MG63 (cell line): ENCODE results near the gene RNF133. TPM values are rescaled to one million over a fixed set of nuclear protein-coding genes. Genes with fewer than 3 reads are reported as not detected.

ENCODE experiments used
- DNase-seq: peaks from one replicate; pipeline ENCODE4 v3.0.0-alpha.2; 2020
- H3K27me3 ChIP-seq: fragments of 250-450 bp; sonication (Bioruptor Pico); 2 replicates; pipeline ENCODE4 v1.5.1; 2020; ENCODE audit warnings: mild to moderate bottlenecking, moderate library complexity
- H3K36me3 ChIP-seq: fragments of 250-450 bp; sonication (Bioruptor Pico); 2 replicates; pipeline ENCODE4 v1.5.1; 2020; ENCODE audit warnings: mild to moderate bottlenecking, moderate library complexity
- H3K4me3 ChIP-seq: fragments of 250-450 bp; sonication (Bioruptor Pico); 2 replicates; pipeline ENCODE4 v1.5.1; 2020; ENCODE audit warnings: mild to moderate bottlenecking, moderate library complexity
- H3K9me3 ChIP-seq: fragments of 250-450 bp; sonication (Bioruptor Pico); 2 replicates; pipeline ENCODE4 v1.5.1; 2020; ENCODE audit warnings: mild to moderate bottlenecking, moderate library complexity
- total RNA-seq: library from RNA; depleted of rRNA; stranded (reverse); fragments of >200 nt; shearing (Covaris generic); gene quantifications from 2 replicates; pipeline ENCODE4 v1.2.3, GENCODE V29; 2014; ENCODE audit warnings: low replicate concordance; rRNA removed

Gene RNF133
- not detected in 2 replicates for total RNA-seq

GRCh38 chr7:122699017-122699416 lies at the start of gene RNF133:
Gene RNF133, minus strand, starts transcription at chr7:122699117. Its CDS starts 199 bp downstream, at chr7:122698918.
- no peaks in the 10 kb centered on the region for H3K9me3 ChIP-seq
- H3K36me3 ChIP-seq, result no peaks in the 10 kb centered on the region
- no peak within 1 kb of the TSS for H3K4me3 ChIP-seq
- H3K27me3 ChIP-seq, result no peaks in the 10 kb centered on the region
- DNase-seq, result no peak

GRCh38 chr7:122748195-122748594 lies 49.3 kb upstream of the RNF133 start:
- DNase-seq, result no peak
- Histone ChIP-seq H3K4me3 (no peak overlapping the region), H3K27me3 (no peaks in the 10 kb centered on the region), H3K36me3 (no peaks in the 10 kb centered on the region), H3K9me3 (no peaks in the 10 kb centered on the region)

GRCh38 chr7:122746948-122747347 lies 48.0 kb upstream of the RNF133 start:
- Histone ChIP-seq H3K9me3 (no peaks in the 10 kb centered on the region), H3K36me3 (no peaks in the 10 kb centered on the region), H3K27me3 (no peaks in the 10 kb centered on the region), H3K4me3 (no peak overlapping the region)
- no peak for DNase-seq

GRCh38 chr7:122743211-122743610 lies 44.3 kb upstream of the RNF133 start:
- DNase-seq, result no peak
- no peaks in the 10 kb centered on the region for H3K27me3 ChIP-seq
- no peaks in the 10 kb centered on the region for H3K36me3 ChIP-seq
- H3K9me3 ChIP-seq, result no peaks in the 10 kb centered on the region
- H3K4me3 ChIP-seq, result no peak overlapping the region

GRCh38 chr7:122738947-122739346 lies 40.0 kb upstream of the RNF133 start:
- Histone ChIP-seq H3K27me3 (no peaks in the 10 kb centered on the region), H3K4me3 (no peak overlapping the region), H3K36me3 (no peaks in the 10 kb centered on the region), H3K9me3 (no peaks in the 10 kb centered on the region)
- DNase-seq, result no peak

GRCh38 chr7:122736183-122736582 lies 37.3 kb upstream of the RNF133 start:
- Histone ChIP-seq H3K4me3 (no peak overlapping the region), H3K9me3 (no peaks in the 10 kb centered on the region), H3K27me3 (no peaks in the 10 kb centered on the region), H3K36me3 (no peaks in the 10 kb centered on the region)
- DNase-seq, result no peak

- no peaks in the 10 kb centered on the region for H3K27me3 ChIP-seq
- no peaks in the 10 kb centered on the region for H3K36me3 ChIP-seq
- DNase-seq, result no peak
- no peaks in the 10 kb centered on the region for H3K9me3 ChIP-seq
- H3K4me3 ChIP-seq, result no peak overlapping the region
Measured at GRCh38 chr7:122727759-122728158, 28.8 kb upstream of the RNF133 start.

- H3K27me3 ChIP-seq, result no peaks in the 10 kb centered on the region
- DNase-seq, result no peak
- H3K4me3 ChIP-seq, result no peak overlapping the region
- no peaks in the 10 kb centered on the region for H3K36me3 ChIP-seq
- H3K9me3 ChIP-seq, result no peaks in the 10 kb centered on the region
Measured at GRCh38 chr7:122727354-122727753, 28.4 kb upstream of the RNF133 start.

- Histone ChIP-seq H3K4me3 (no peak overlapping the region), H3K27me3 (no peaks in the 10 kb centered on the region), H3K36me3 (no peaks in the 10 kb centered on the region), H3K9me3 (no peaks in the 10 kb centered on the region)
- no peak for DNase-seq
Measured at GRCh38 chr7:122726881-122727280, 28.0 kb upstream of the RNF133 start.

- Histone ChIP-seq H3K27me3 (no peaks in the 10 kb centered on the region), H3K4me3 (no peak overlapping the region), H3K9me3 (no peaks in the 10 kb centered on the region), H3K36me3 (no peaks in the 10 kb centered on the region)
- no peak for DNase-seq
Measured at GRCh38 chr7:122724366-122724765, 25.4 kb upstream of the RNF133 start.

- no peaks in the 10 kb centered on the region for H3K36me3 ChIP-seq
- no peak overlapping the region for H3K4me3 ChIP-seq
- H3K9me3 ChIP-seq, result no peaks in the 10 kb centered on the region
- no peaks in the 10 kb centered on the region for H3K27me3 ChIP-seq
- DNase-seq, result no peak
Measured at GRCh38 chr7:122719010-122719578, 20.2 kb upstream of the RNF133 start.

GRCh38 chr7:122717356-122718089 lies 18.6 kb upstream of the RNF133 start:
- Histone ChIP-seq H3K27me3 (no peaks in the 10 kb centered on the region), H3K9me3 (no peaks in the 10 kb centered on the region), H3K36me3 (no peaks in the 10 kb centered on the region), H3K4me3 (no peak overlapping the region)
- no peak for DNase-seq

- H3K9me3 ChIP-seq, result no peaks in the 10 kb centered on the region
- no peaks in the 10 kb centered on the region for H3K27me3 ChIP-seq
- H3K4me3 ChIP-seq, result no peak overlapping the region
- DNase-seq, result no peak
- no peaks in the 10 kb centered on the region for H3K36me3 ChIP-seq
Measured at GRCh38 chr7:122715183-122715582, 16.3 kb upstream of the RNF133 start.

- DNase-seq, result no peak
- no peaks in the 10 kb centered on the region for H3K36me3 ChIP-seq
- H3K9me3 ChIP-seq, result no peaks in the 10 kb centered on the region
- H3K27me3 ChIP-seq, result no peaks in the 10 kb centered on the region
- H3K4me3 ChIP-seq, result no peak overlapping the region
Measured at GRCh38 chr7:122710916-122711315, 12.0 kb upstream of the RNF133 start.

GRCh38 chr7:122709930-122710646 lies 11.2 kb upstream of the RNF133 start:
- Histone ChIP-seq H3K9me3 (no peaks in the 10 kb centered on the region), H3K4me3 (no peak overlapping the region), H3K27me3 (no peaks in the 10 kb centered on the region), H3K36me3 (no peaks in the 10 kb centered on the region)
- DNase-seq, result no peak

GRCh38 chr7:122706836-122707235 lies 7.9 kb upstream of the RNF133 start:
- H3K27me3 ChIP-seq, result no peaks in the 10 kb centered on the region
- H3K9me3 ChIP-seq, result no peaks in the 10 kb centered on the region
- no peak for DNase-seq
- H3K36me3 ChIP-seq, result no peaks in the 10 kb centered on the region
- H3K4me3 ChIP-seq, result no peak overlapping the region

GRCh38 chr7:122702872-122703510 lies 4.1 kb upstream of the RNF133 start, which contains the start of gene RNF148:
Gene RNF148, minus strand, starts transcription at chr7:122702922. Its CDS starts 172 bp downstream, at chr7:122702750.
- Histone ChIP-seq H3K27me3 (no peaks in the 10 kb centered on the region), H3K4me3 (no peak within 1 kb of the TSS), H3K9me3 (no peaks in the 10 kb centered on the region), H3K36me3 (no peaks in the 10 kb centered on the region)
- DNase-seq, result no peak
